CD4-positive, alpha-beta memory T cell (primary cell): ENCODE results near the gene OSBPL8. TPM values are rescaled to one million over a fixed set of nuclear protein-coding genes. Genes with fewer than 3 reads are reported as not detected.
A peak's percentile ranks its signal among the peaks of the same experiment; 100 is the strongest.

Source experiments
- CTCF ChIA-PET: fragments of 350-600 bp; sonication (Branson Sonifier 250); formaldehyde crosslinking; loops from one replicate; lab custom pipeline; 2021; ENCODE audit warnings: inconsistent platforms; ENCODE audit not compliant: partially characterized antibody; lab: Charles Lee
- POLR2A ChIA-PET: fragments of 350-600 bp; sonication (Branson Sonifier 250); formaldehyde crosslinking; loops from one replicate; lab custom pipeline; 2021; ENCODE audit not compliant: partially characterized antibody; lab: Charles Lee
- DNase-seq, 5 donors: peaks; one replicate each; pipeline versions ENCODE4 v3.0.0 to v3.0.0-alpha.2; 2020 to 2022; ENCODE audit warnings: mixed read lengths in 1 of 5
- H3K27ac ChIP-seq: one replicate; pipeline ENCODE4 v1.7.0; 2013; ENCODE audit warnings: low read depth, low read length
- H3K27me3 ChIP-seq: 2 replicates; pipeline ENCODE4 v1.7.0; 2013; ENCODE audit warnings: mild to moderate bottlenecking, low read length, moderate library complexity; ENCODE audit not compliant: insufficient read depth
- H3K36me3 ChIP-seq: 2 replicates; pipeline ENCODE4 v1.7.0; 2013; ENCODE audit warnings: mild to moderate bottlenecking, low read length, moderate library complexity; ENCODE audit not compliant: insufficient read depth
- H3K4me1 ChIP-seq: 2 replicates; pipeline ENCODE4 v1.7.0; 2013; ENCODE audit warnings: mild to moderate bottlenecking, low read length, moderate library complexity; ENCODE audit not compliant: insufficient read depth
- H3K4me3 ChIP-seq, 2 donors: one replicate each; pipeline ENCODE4 v1.7.0; 2013; ENCODE audit warnings: low read length in 2 of 2, mild to moderate bottlenecking in 1 of 2
- H3K9me3 ChIP-seq, 2 donors: one replicate each; pipeline ENCODE4 v1.7.0; 2013; ENCODE audit warnings: low read length in 2 of 2, control low read depth in 1 of 2; ENCODE audit not compliant: control insufficient read depth in 1 of 2
- H3K27ac Mint-ChIP-seq, 7 donors: one replicate each; pipeline ENCODE4 v1.8.0; 2020 to 2021; ENCODE audit warnings: mixed read lengths in 7 of 7, mild to moderate bottlenecking in 6 of 7, inconsistent platforms in 3 of 7, moderate library complexity in 3 of 7
- H3K27me3 Mint-ChIP-seq, 2 donors: one replicate each; pipeline ENCODE4 v1.8.0; 2020 to 2021; ENCODE audit warnings: mixed read lengths in 2 of 2
- H3K36me3 Mint-ChIP-seq, 2 donors: one replicate each; pipeline ENCODE4 v1.8.0; 2020 to 2021; ENCODE audit warnings: mixed read lengths in 2 of 2, inconsistent platforms in 1 of 2, mild to moderate bottlenecking in 1 of 2
- H3K4me1 Mint-ChIP-seq, 4 donors: one replicate each; pipeline ENCODE4 v1.8.0; 2020 to 2021; ENCODE audit warnings: mixed read lengths in 4 of 4, mild to moderate bottlenecking in 1 of 4
- H3K4me3 Mint-ChIP-seq, 8 donors: one replicate each; pipeline ENCODE4 v1.8.0; 2020 to 2021; ENCODE audit warnings: mixed read lengths in 8 of 8, mild to moderate bottlenecking in 7 of 8, moderate library complexity in 6 of 8, inconsistent platforms in 3 of 8
- H3K9me3 Mint-ChIP-seq, 8 donors: one replicate each; pipeline ENCODE4 v1.8.0; 2020 to 2021; ENCODE audit warnings: mixed read lengths in 8 of 8, mild to moderate bottlenecking in 5 of 8, inconsistent platforms in 3 of 8, moderate library complexity in 1 of 8
- intact Hi-C: fragments of 100-400 bp; cut with micrococcal nuclease; formaldehyde crosslinking; loops from one replicate; pipeline ENCODE4 v1.15.1; 2023
- polyA plus RNA-seq, 2 donors: library from polyadenylated mRNA; unstranded; fragments of 300-500 nt; fragmentation: Illumina TruSeq; gene quantifications; one replicate each; pipeline ENCODE4 v1.2.3, GENCODE V29; 2021
- total RNA-seq, 2 experiments: library from RNA; stranded (reverse); gene quantifications; one replicate each; pipeline ENCODE4 v1.2.3, GENCODE V29; 2021

OSBPL8 gene
- total and polyA plus RNA-seq, 4 experiments from 2014 or later: 126 to 143 (median 129) TPM

DNA sequence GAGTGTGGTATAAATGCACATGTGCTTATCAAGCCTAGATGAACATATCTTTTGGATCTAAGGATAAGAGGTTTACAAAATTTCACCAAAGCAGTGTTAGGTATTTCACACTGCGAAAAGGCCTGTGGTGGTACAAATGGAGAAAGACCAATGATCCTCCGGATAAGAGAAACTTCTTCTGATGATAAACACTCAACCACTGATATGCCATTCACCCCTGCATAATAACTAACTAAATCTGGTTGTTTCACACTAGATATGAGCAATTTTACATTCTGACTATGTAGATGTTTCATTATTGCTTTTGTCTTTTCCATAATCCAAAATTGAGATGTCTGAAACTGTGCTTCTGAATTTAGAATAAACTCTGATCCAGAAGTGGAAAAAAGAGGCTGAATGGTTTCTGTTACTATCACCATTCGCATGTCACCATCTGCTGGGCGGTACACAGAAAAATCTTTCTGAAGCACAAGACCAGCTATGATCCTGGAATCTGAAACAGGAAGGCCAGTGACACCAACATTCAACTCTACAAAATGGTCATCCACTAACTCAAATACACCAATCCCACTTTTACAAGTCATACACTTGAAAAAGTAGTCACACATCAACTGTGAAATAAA is 212.7 kb downstream of the OSBPL8 start:
- peak overlapping the region; percentile 95 to 99 (median 96) for H3K4me3 Mint-ChIP-seq
- peaks cover 13 to 43% (median 23%) of the 10 kb centered on the region in 4 donors for H3K4me1 Mint-ChIP-seq
- CTCF ChIA-PET: interaction anchor here (1.8 to 2.3 kb wide), 3 partner anchors 10 to 820 kb away, joined by 7 to 11 read pairs (median 10); no protein-coding TSS in a partner anchor
- peaks cover 0 to 5% of the 10 kb centered on the region in 2 donors for H3K36me3 Mint-ChIP-seq
- H3K27me3 ChIP-seq: no peaks in the 10 kb centered on the region
- POLR2A ChIA-PET: interaction anchor here (1.6 to 2.3 kb wide), 2 partner anchors 212 to 866 kb away, joined by 4 to 20 read pairs; partner anchors contain the start of genes GLIPR1 and OSBPL8
- no peaks in the 10 kb centered on the region for H3K27me3 Mint-ChIP-seq
- H3K9me3 Mint-ChIP-seq: no peaks in the 10 kb centered on the region
- H3K27ac Mint-ChIP-seq: peak overlapping the region in 5 of 7 donors; percentile 9 to 95 (median 22)
- peak overlapping the region in 1 of 2 donors; percentile 64 for H3K4me3 ChIP-seq
- no peaks in the 10 kb centered on the region for H3K36me3 ChIP-seq
- no peak for DNase-seq
- intact Hi-C loops: loop anchor here (5.0 to 10.0 kb wide), 4 partner anchors 110 to 1012 kb away; partner anchors contain the start of genes CAPS2, E2F7 and GLIPR1L1
- no peak overlapping the region for H3K27ac ChIP-seq
- H3K4me1 ChIP-seq: peaks cover 23% of the 10 kb centered on the region
- no peaks in the 10 kb centered on the region for H3K9me3 ChIP-seq

- H3K9me3 ChIP-seq: no peaks in the 10 kb centered on the region
- peak overlapping the region in 2 of 7 donors; percentile 19 to 63 for H3K27ac Mint-ChIP-seq
Observed at GRCh38 chr12:76346236-76346635, 213.3 kb downstream of the OSBPL8 start.

DNA sequence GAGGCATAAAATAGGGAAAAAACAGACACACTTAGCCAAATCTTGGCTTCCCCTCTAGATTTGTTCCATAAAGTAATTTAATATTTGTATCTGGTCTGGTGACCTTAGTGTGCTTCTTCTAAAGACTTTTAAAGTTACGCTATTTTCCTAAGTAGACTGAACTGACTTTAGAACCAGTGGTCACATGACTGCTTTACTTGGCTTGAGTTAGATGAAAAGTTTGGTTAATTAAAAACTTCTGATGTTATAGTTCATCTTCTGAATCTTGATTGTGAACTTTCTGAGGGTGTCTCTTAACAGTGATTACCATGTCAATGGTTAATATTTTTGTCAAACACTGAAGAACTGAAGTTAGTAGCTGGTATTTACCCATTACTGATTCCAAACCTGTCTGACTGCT is 214.0 kb downstream of the OSBPL8 start:
- intact Hi-C loops: loop anchor here (5.0 to 10.0 kb wide), 4 partner anchors 112 to 1011 kb away; partner anchors contain the start of genes CAPS2, E2F7 and GLIPR1L1
- Mint-ChIP-seq H3K36me3 (peaks cover 0 to 3% of the 10 kb centered on the region in 2 donors), H3K9me3 (no peaks in the 10 kb centered on the region), H3K4me3 (peak overlapping the region in 1 of 8 donors; percentile 9), H3K27me3 (no peaks in the 10 kb centered on the region), H3K27ac (peak overlapping the region in 1 of 7 donors; percentile 55), H3K4me1 (peaks cover 13 to 43% (median 23%) of the 10 kb centered on the region in 4 donors)
- DNase-seq: no peak
- ChIA-PET POLR2A (no interaction called here), CTCF (no interaction called here)
- H3K9me3 ChIP-seq: no peaks in the 10 kb centered on the region
- no peak overlapping the region for H3K27ac ChIP-seq
- H3K36me3 ChIP-seq: no peaks in the 10 kb centered on the region
- no peaks in the 10 kb centered on the region for H3K27me3 ChIP-seq
- H3K4me1 ChIP-seq: peaks cover 23% of the 10 kb centered on the region
- no peak overlapping the region for H3K4me3 ChIP-seq

More at GRCh38 chr12:76346236-76346635, 213.3 kb downstream of the OSBPL8 start:
- Mint-ChIP-seq H3K4me3 (peak overlapping the region in 1 of 8 donors; percentile 3), H3K4me1 (peaks cover 13 to 43% (median 23%) of the 10 kb centered on the region in 4 donors), H3K9me3 (no peaks in the 10 kb centered on the region), H3K27me3 (no peaks in the 10 kb centered on the region), H3K36me3 (peaks cover 0 to 5% of the 10 kb centered on the region in 2 donors)
- Histone ChIP-seq H3K36me3 (no peaks in the 10 kb centered on the region), H3K4me3 (no peak overlapping the region), H3K27me3 (no peaks in the 10 kb centered on the region), H3K27ac (no peak overlapping the region), H3K4me1 (peaks cover 23% of the 10 kb centered on the region)
- intact Hi-C loops: loop anchor here (5.0 to 10.0 kb wide), 4 partner anchors 111 to 1011 kb away; partner anchors contain the start of genes CAPS2, E2F7 and GLIPR1L1
- ChIA-PET POLR2A (no interaction called here), CTCF (no interaction called here)
- DNase-seq: no peak

DNA sequence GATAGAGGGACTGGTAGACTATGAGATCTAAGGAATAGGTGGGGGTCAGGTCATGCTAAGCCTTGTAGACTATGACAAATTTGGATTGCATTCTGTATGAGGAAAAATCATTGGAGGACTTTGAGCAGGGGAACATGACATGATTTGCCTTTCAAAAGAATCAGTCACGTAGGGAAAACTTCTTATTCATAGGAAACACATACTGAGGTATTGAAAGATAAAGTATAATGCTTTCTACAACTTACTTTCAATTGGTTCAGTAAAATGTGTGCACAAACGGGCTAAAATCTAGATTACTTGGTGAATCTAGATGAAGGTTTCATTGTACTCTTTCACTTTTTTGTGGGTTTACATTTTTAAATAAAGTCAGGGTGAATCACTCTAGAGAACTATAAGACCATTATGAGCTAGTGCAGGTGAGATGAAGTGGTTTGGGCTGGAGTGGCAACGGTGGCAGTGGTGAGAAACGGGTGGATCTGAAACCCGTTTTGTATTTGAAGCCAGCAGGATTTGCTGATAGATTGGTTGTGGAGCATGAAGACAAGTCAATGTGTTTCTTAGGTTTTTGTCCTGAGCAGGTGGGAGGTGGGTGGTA is 218.0 kb downstream of the OSBPL8 start:
- intact Hi-C loops: loop anchor here (10.0 kb wide), 1 partner anchor 1007 kb away; the partner anchor contains the start of genes CAPS2 and GLIPR1L1
- no peak overlapping the region for H3K4me3 ChIP-seq
- Mint-ChIP-seq H3K27ac (peak overlapping the region in 1 of 7 donors; percentile 13), H3K4me3 (no peak overlapping the region), H3K27me3 (peaks cover 3 to 5% of the 10 kb centered on the region in 2 donors), H3K9me3 (no peaks in the 10 kb centered on the region), H3K4me1 (peaks cover under 1 to 9% (median 2%) of the 10 kb centered on the region in 4 donors), H3K36me3 (peaks cover 2 to 4% of the 10 kb centered on the region in 2 donors)
- no peak overlapping the region for H3K27ac ChIP-seq
- no peaks in the 10 kb centered on the region for H3K9me3 ChIP-seq
- H3K27me3 ChIP-seq: no peaks in the 10 kb centered on the region
- no peaks in the 10 kb centered on the region for H3K36me3 ChIP-seq
- peaks cover under 1% of the 10 kb centered on the region for H3K4me1 ChIP-seq
- DNase-seq: no peak
- ChIA-PET CTCF (no interaction called here), POLR2A (interaction anchor here (0.6 kb wide), 1 partner anchor 307 kb away, joined by 3 read pairs; no protein-coding TSS in a partner anchor)

DNA sequence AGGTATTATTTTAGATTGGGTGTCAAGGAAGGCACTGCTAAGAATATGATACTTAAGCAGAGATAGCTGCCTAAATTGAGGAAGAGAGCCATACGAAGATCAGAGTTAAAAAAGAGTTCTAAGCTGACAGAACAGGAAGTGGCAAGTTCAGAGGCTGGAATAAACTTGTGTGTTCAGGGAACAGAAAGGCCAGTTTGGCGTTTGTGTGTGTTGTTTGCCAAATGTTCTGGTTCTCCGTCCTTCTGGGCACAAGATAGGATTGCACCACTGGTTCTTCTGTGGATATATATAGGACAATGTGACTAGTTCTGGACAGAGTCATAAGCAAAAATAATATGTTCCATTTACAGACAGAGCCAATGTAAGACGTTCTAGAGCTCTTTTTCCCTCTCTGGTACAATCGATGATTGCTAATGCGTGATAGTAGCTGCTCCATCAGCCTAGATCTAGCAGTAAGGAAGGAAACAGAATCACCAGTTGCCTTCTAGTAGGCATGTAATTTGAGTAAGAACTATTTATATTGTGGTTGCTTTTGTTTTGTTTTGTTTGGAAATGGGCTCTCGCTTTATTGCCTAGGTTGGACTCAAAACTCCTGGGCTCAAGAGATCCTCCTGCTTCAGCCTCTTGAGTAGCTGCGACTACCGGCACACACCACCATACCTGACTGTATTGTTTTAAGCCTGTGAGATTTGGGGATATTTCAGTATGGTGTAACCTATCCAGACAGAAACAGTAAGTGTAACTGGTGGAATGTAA is 218.7 kb downstream of the OSBPL8 start:
- no peaks in the 10 kb centered on the region for H3K9me3 ChIP-seq
- H3K4me3 ChIP-seq: no peak overlapping the region
- Mint-ChIP-seq H3K36me3 (peaks cover 2 to 4% of the 10 kb centered on the region in 2 donors), H3K4me3 (no peak overlapping the region), H3K27ac (peak overlapping the region in 1 of 7 donors; percentile 13), H3K4me1 (peaks cover 0 to 2% (median under 1%) of the 10 kb centered on the region in 4 donors), H3K27me3 (peaks cover 3 to 5% of the 10 kb centered on the region in 2 donors), H3K9me3 (no peaks in the 10 kb centered on the region)
- ChIA-PET POLR2A (no interaction called here), CTCF (no interaction called here)
- no peak overlapping the region for H3K27ac ChIP-seq
- no peaks in the 10 kb centered on the region for H3K27me3 ChIP-seq
- intact Hi-C loops: loop anchor here (10.0 kb wide), 1 partner anchor 1006 kb away; the partner anchor contains the start of genes CAPS2 and GLIPR1L1
- no peak for DNase-seq
- H3K4me1 ChIP-seq: no peaks in the 10 kb centered on the region
- H3K36me3 ChIP-seq: no peaks in the 10 kb centered on the region

- ChIA-PET POLR2A (no interaction called here), CTCF (no interaction called here)
- H3K27me3 ChIP-seq: peaks cover 5% of the 10 kb centered on the region
- H3K27ac Mint-ChIP-seq: no peak overlapping the region
- no peaks in the 10 kb centered on the region for H3K9me3 ChIP-seq
- H3K36me3 Mint-ChIP-seq: peaks cover 0 to 4% of the 10 kb centered on the region in 2 donors
- H3K4me3 Mint-ChIP-seq: no peak overlapping the region
- H3K4me3 ChIP-seq: no peak overlapping the region
- H3K4me1 ChIP-seq: no peaks in the 10 kb centered on the region
- peaks cover 5 to 9% of the 10 kb centered on the region in 2 donors for H3K27me3 Mint-ChIP-seq
- no peaks in the 10 kb centered on the region for H3K4me1 Mint-ChIP-seq
- no peak overlapping the region for H3K27ac ChIP-seq
- no peak for DNase-seq
- H3K9me3 Mint-ChIP-seq: no peaks in the 10 kb centered on the region
- no peaks in the 10 kb centered on the region for H3K36me3 ChIP-seq
- intact Hi-C loops: no loop called here
Observed at GRCh38 chr12:76337583-76337982, 222.0 kb downstream of the OSBPL8 start.
